GM12891 (cell line): ENCODE measurements around the gene ANKH.

Experiments
- DNase-seq: peaks from one replicate; pipeline ENCODE4 v3.0.0; 2011; ENCODE audit warnings: low spot score; ENCODE audit not compliant: insufficient read length
- FAIRE-seq: peaks from 2 replicates; lab custom pipeline; 2011; peaks lifted over from hg19 to GRCh38; lab: Jason Lieb, UNC
- PAX5 ChIP-seq: IDR thresholded peaks from 2 replicates; pipeline ENCODE4 v1.6.1; 2011; ENCODE audit warnings: low read length, moderate library complexity, mild to moderate bottlenecking; ENCODE audit not compliant: insufficient read depth, severe bottlenecking
- POLR2A ChIP-seq: IDR thresholded peaks from 2 replicates; pipeline ENCODE4 v1.6.1; 2011; ENCODE audit warnings: low read depth, low read length, control low read depth
- POLR2AphosphoS5 ChIP-seq: IDR thresholded peaks from 2 replicates; pipeline ENCODE4 v1.6.1; 2011; ENCODE audit warnings: low read depth, low read length, control low read depth
- POU2F2 ChIP-seq: IDR thresholded peaks from 2 replicates; pipeline ENCODE4 v1.6.1; 2011; ENCODE audit warnings: low read depth, mild to moderate bottlenecking, control low read depth, low read length, moderate library complexity
- SPI1 ChIP-seq: IDR thresholded peaks from 2 replicates; pipeline ENCODE4 v1.6.1; 2011; ENCODE audit warnings: low read depth, low read length, control low read depth
- TAF1 ChIP-seq: IDR thresholded peaks from 2 replicates; pipeline ENCODE4 v1.6.1; 2011; ENCODE audit warnings: low read depth, low read length, control low read depth

The ANKH gene

GRCh38 chr5:14679595-14679994 is 192.0 kb downstream of the ANKH start:
- TF ChIP-seq PAX5 (no peak), POLR2AphosphoS5 (no peak), TAF1 (no peak), POLR2A (no peak), SPI1 (no peak), POU2F2 (no peak)
- no peak for DNase-seq
- no peak for FAIRE-seq

GRCh38 chr5:14678773-14679334 is 192.7 kb downstream of the ANKH start:
- peak; percentile 78 for FAIRE-seq
- TF ChIP-seq POLR2AphosphoS5 = no peak
- peak; percentile 80 for TF ChIP-seq SPI1
- DNase-seq = no peak

DNA sequence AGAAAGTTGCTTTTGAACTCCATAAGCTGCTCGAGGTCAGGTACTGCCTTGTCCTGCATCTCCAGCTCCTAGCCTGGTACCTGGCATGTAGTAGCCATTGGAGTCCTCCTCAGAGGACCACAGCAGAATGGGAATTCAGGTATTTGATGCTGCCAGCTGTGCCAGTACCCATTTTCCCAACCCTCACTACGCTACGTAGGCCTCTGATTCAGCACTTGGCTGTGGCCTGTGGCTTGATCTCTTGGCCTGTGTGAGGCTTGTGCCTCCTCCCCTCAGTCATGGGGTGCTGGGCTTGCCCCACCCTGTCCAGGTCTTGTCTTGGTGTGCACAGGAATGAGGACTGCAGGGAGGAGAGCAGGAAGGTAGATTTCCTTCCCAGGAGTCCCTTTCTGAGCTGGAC is 195.3 kb downstream of the ANKH start:
- FAIRE-seq (peak; percentile 94), DNase-seq (no peak)
- TF ChIP-seq SPI1 (no peak), POLR2AphosphoS5 (no peak), PAX5 (no peak), POU2F2 (no peak), TAF1 (no peak), POLR2A (no peak)

- DNase-seq = no peak
- FAIRE-seq = peak; percentile 45
- TF ChIP-seq SPI1 (peak; percentile 69), POU2F2 (no peak)
Measured at GRCh38 chr5:14675865-14676300, 195.7 kb downstream of the ANKH start.

- no peak for DNase-seq
- peak; percentile 23 for FAIRE-seq
- no peak for TF ChIP-seq TAF1
- no peak for TF ChIP-seq SPI1
- TF ChIP-seq PAX5 = no peak
- no peak for TF ChIP-seq POLR2AphosphoS5
- TF ChIP-seq POU2F2 = no peak
- no peak for TF ChIP-seq POLR2A
Measured at GRCh38 chr5:14674983-14675854, 196.4 kb downstream of the ANKH start.

- DNase-seq (no peak), FAIRE-seq (no peak)
- TF ChIP-seq POLR2AphosphoS5 = no peak
- TF ChIP-seq POU2F2 = no peak
- TF ChIP-seq SPI1 = no peak
- TF ChIP-seq POLR2A = no peak
- no peak for TF ChIP-seq PAX5
- TF ChIP-seq TAF1 = no peak
Measured at GRCh38 chr5:14673443-14673842, 198.1 kb downstream of the ANKH start.

DNA sequence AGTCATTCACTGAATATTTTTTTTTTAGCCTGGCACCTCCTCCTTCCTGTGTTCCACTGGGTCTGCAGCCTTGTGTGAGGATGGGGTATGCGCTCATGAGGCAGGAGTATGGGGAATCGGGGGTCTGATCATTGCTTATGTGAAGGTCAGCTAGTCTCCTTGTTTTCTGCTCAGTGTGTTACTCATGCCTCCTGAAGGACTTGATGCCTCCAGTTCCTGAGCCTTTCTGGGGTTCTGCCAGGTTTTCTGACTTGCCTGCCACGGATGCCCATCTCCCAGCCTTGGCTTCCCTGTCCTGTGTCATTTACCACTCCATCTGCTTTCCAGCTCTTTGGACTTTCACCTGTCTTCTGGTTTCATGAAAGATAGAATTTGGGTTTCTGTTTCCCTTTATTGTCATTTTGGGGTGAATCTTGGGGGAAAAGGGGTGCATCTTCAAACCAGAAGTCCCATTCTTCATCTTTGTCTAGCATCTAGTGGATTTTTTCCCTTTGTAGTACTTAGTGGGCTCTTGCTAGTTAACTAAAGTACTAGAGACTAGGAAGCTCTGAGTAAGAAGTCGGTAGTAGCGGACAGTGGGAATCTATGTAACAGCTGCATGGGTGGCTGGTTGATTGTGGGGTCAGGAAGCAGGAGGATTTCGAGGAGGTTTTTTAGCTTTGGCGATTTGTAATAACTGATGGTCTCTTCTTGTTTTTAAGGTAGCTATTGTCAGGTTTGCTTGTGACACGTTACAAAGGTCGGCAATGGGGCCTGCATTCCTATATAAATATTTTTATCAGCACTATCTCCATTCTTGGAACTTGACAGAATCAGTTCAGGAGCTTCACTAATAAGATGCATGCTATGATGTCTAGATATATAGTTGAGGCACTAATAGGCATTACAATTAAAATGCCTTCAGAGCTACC is 198.8 kb downstream of the ANKH start:
- no peak for TF ChIP-seq POLR2A
- TF ChIP-seq POLR2AphosphoS5 = no peak
- FAIRE-seq (no peak), DNase-seq (no peak)

- TF ChIP-seq SPI1 (peak; percentile 51; the same call in 1 of the 2 replicates), TAF1 (no peak)
- DNase-seq (no peak), FAIRE-seq (peak; percentile 58)
Measured at GRCh38 chr5:14672082-14672481, 199.5 kb downstream of the ANKH start.

DNA sequence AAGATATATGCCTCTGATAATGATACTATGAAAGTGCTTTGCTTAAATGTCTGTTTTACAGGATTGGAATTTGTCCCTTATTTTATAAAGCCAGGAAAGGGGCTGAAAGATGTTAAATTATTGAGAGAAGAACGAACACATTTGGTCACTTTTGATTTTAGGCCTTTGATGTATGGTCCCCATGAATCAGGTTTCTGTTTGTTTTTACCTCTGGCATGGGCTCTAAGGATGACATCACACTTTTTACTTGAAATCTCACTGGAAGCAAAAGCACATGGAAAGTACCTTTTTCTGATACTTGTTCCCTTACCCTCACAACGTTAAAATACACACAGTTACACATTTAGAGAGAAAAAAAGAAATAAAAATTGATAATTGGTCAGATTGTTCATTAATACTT is 200.2 kb downstream of the ANKH start:
- FAIRE-seq (no peak), DNase-seq (no peak)
- TF ChIP-seq TAF1 = no peak
- TF ChIP-seq POLR2AphosphoS5 = no peak
- no peak for TF ChIP-seq POLR2A
- no peak for TF ChIP-seq SPI1
- TF ChIP-seq POU2F2 = no peak
- no peak for TF ChIP-seq PAX5

GRCh38 chr5:14669975-14670374 is 201.6 kb downstream of the ANKH start:
- TF ChIP-seq POU2F2 (no peak), TAF1 (no peak), SPI1 (no peak), POLR2AphosphoS5 (no peak), PAX5 (no peak)
- no peak for FAIRE-seq
- no peak for DNase-seq
